Gastroesophageal sphincter (tissue), 3 donors: ENCODE results near the gene MEMO1.

Source experiments
- CTCF ChIP-seq, 4 experiments: fragments of 200-600 bp in 2 of 4; fragments of 450-650 bp in 2 of 4; sonication (generic) in 1 of 4; IDR thresholded peaks; one replicate each; pipeline ENCODE4 v1.5.1; 2017 to 2019; ENCODE audit warnings: antibody characterized with exemption in 4 of 4, mild to moderate bottlenecking in 2 of 4, moderate library complexity in 2 of 4
- EP300 ChIP-seq: sonication (generic); formaldehyde crosslinking; IDR thresholded peaks from one replicate; pipeline ENCODE4 v1.6.1; 2017; ENCODE audit warnings: antibody characterized with exemption, mild to moderate bottlenecking

- TF ChIP-seq EP300 (no peak), CTCF (IDR thresholded peaks at IDR 0.05) (no peak)
These were observed 88.0 kb downstream of the MEMO1 start for GRCh38 chr2:31922542-31923408.
